Endometrial microvascular endothelial cells (primary cell): ENCODE data around the gene RUNDC3A. TPM values are rescaled to one million over a fixed set of nuclear protein-coding genes. Genes with fewer than 3 reads are reported as not detected.

Experiments used
- in situ Hi-C: cut with HindIII; loops from 2 replicates; pipeline ENCODE4 v1.10.0; 2017; ENCODE audit warnings: low sequenced_read_pairs, low pct_unique_long_range_greater_than_20kb; ENCODE audit errors: inconsistent ontology term
- total RNA-seq: library from RNA; depleted of rRNA; stranded (reverse); fragments of >200 nt; gene quantifications from one replicate; pipeline ENCODE4 v1.2.3, GENCODE V29; 2015; ENCODE audit errors: inconsistent ontology term

The RUNDC3A gene
- total RNA-seq = not detected

GRCh38 chr17:44308320-44308818 is at the start of gene RUNDC3A:
Gene RUNDC3A, plus strand, starts transcription at chr17:44308601. Its CDS starts 232 bp downstream, at chr17:44308833.
- in situ Hi-C loops = no loop called here

- in situ Hi-C loops = no loop called here
Observed at GRCh38 chr17:44258811-44259351, 49.5 kb upstream of the RUNDC3A start.

GRCh38 chr17:44260296-44260695 is 48.1 kb upstream of the RUNDC3A start:
- in situ Hi-C loops = no loop called here

GRCh38 chr17:44262654-44263225 is 45.7 kb upstream of the RUNDC3A start:
- in situ Hi-C loops = no loop called here

- in situ Hi-C loops = no loop called here
Observed at GRCh38 chr17:44263345-44263902, 45.0 kb upstream of the RUNDC3A start.

- in situ Hi-C loops = no loop called here
Observed at GRCh38 chr17:44266402-44267164, 41.8 kb upstream of the RUNDC3A start.

GRCh38 chr17:44267165-44267455 is 41.3 kb upstream of the RUNDC3A start:
- in situ Hi-C loops = no loop called here

GRCh38 chr17:44267818-44268490 is 40.4 kb upstream of the RUNDC3A start, which contains the start of gene SLC4A1:
Gene SLC4A1, minus strand, starts transcription at chr17:44268135. Its CDS starts 5,269 bp downstream, at chr17:44262866.
- in situ Hi-C loops = no loop called here

- in situ Hi-C loops = no loop called here
Observed at GRCh38 chr17:44268709-44269534, 39.5 kb upstream of the RUNDC3A start.

- in situ Hi-C loops = no loop called here
Observed at GRCh38 chr17:44269535-44270240, 38.7 kb upstream of the RUNDC3A start.

GRCh38 chr17:44272321-44272951 is 36.0 kb upstream of the RUNDC3A start:
- in situ Hi-C loops = no loop called here

GRCh38 chr17:44272954-44273353 is 35.4 kb upstream of the RUNDC3A start:
- in situ Hi-C loops = no loop called here

- in situ Hi-C loops = no loop called here
Observed at GRCh38 chr17:44273607-44274006, 34.8 kb upstream of the RUNDC3A start.

GRCh38 chr17:44277976-44278375 is 30.4 kb upstream of the RUNDC3A start:
- in situ Hi-C loops = no loop called here

GRCh38 chr17:44279346-44279665 is 29.1 kb upstream of the RUNDC3A start:
- in situ Hi-C loops = no loop called here

GRCh38 chr17:44279666-44280391 is 28.6 kb upstream of the RUNDC3A start:
- in situ Hi-C loops = no loop called here

- in situ Hi-C loops = no loop called here
Observed at GRCh38 chr17:44280392-44280937, 27.9 kb upstream of the RUNDC3A start.
